ENCODE data around the gene GLS. TPM values are rescaled to one million over a fixed set of nuclear protein-coding genes. Genes with fewer than 3 reads are reported as not detected.
A peak's percentile ranks its signal among the peaks of the same experiment; 100 is the strongest.

GLS gene
- total and polyA plus RNA-seq, 11 donors: 19.1 to 94.5 (median 47.6) TPM

DNA sequence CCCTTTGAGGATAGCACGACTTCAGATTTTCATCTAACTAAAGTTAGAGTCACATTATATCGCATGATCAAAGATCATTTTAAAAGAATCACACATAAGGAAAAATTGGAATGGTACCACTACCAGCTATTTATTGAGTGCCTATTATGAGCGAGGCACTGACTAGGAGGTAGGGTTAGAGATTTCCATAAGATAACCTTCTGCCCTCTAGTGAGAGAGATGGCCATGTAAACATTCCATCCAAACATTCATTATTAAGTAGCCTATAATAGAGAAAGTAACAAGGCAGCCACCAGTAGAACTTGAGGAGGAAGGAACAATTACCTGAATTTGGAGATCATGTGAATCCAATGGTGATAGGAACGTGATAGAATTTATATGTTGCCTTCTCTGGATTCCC lies 25.4 kb upstream of the GLS start:
- peaks cover 0 to 25% (median 9%) of the 10 kb centered on the region in 12 donors for H3K4me1 ChIP-seq
- no peak overlapping the region for H3K27ac ChIP-seq
- intact Hi-C loops (cut with DNase I): loop anchor here in 3 of 10 donors (10.0 kb wide), 2 partner anchors 120 to 170 kb away; no protein-coding TSS in a partner anchor
- H3K36me3 ChIP-seq: no peaks in the 10 kb centered on the region
- TF ChIP-seq, protein P1, sequence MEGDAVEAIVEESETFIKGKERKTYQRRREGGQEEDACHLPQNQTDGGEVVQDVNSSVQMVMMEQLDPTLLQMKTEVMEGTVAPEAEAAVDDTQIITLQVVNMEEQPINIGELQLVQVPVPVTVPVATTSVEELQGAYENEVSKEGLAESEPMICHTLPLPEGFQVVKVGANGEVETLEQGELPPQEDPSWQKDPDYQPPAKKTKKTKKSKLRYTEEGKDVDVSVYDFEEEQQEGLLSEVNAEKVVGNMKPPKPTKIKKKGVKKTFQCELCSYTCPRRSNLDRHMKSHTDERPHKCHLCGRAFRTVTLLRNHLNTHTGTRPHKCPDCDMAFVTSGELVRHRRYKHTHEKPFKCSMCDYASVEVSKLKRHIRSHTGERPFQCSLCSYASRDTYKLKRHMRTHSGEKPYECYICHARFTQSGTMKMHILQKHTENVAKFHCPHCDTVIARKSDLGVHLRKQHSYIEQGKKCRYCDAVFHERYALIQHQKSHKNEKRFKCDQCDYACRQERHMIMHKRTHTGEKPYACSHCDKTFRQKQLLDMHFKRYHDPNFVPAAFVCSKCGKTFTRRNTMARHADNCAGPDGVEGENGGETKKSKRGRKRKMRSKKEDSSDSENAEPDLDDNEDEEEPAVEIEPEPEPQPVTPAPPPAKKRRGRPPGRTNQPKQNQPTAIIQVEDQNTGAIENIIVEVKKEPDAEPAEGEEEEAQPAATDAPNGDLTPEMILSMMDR (IDR thresholded peaks at IDR 0.05): no peak
- no peak for TF ChIP-seq POLR2A (IDR thresholded peaks at IDR 0.05)
- no peaks in the 10 kb centered on the region for H3K27me3 ChIP-seq
- WGBS, 4 donors: 91 to 97% (median 95%) methylated on average over 4 of the region's 4 CpGs
- no peak for ATAC-seq
- H3K4me3 ChIP-seq: no peak overlapping the region
- DNase-seq: no peak
- H3K9me3 ChIP-seq: no peaks in the 10 kb centered on the region

GRCh38 chr2:190856985-190857384 lies 23.6 kb upstream of the GLS start:
- TF ChIP-seq, protein P1 (IDR thresholded peaks at IDR 0.05): no peak
- no peak for TF ChIP-seq POLR2A (IDR thresholded peaks at IDR 0.05)
- Histone ChIP-seq H3K36me3 (no peaks in the 10 kb centered on the region), H3K27ac (no peak overlapping the region), H3K9me3 (no peaks in the 10 kb centered on the region), H3K4me1 (peaks cover 0 to 24% (median 9%) of the 10 kb centered on the region in 12 donors), H3K4me3 (no peak overlapping the region), H3K27me3 (no peaks in the 10 kb centered on the region)
- ATAC-seq (no peak), DNase-seq (no peak)
- WGBS, 4 donors: 97 to 100% (median 98%) methylated on average over 1 of the region's 1 CpG
- intact Hi-C loops (cut with DNase I): loop anchor here in 3 of 10 donors (10.0 kb wide), 2 partner anchors 118 to 168 kb away; no protein-coding TSS in a partner anchor

GRCh38 chr2:190858817-190859216 lies 21.8 kb upstream of the GLS start:
- no peaks in the 10 kb centered on the region for H3K36me3 ChIP-seq
- H3K27ac ChIP-seq: peak overlapping the region in 1 of 12 donors; percentile 3
- 69 to 77% (median 73%) methylated on average over 6 of the region's 6 CpGs for WGBS, 4 donors
- no peaks in the 10 kb centered on the region for H3K27me3 ChIP-seq
- H3K4me1 ChIP-seq: peaks cover 0 to 24% (median 12%) of the 10 kb centered on the region in 12 donors
- DNase-seq: no peak
- H3K9me3 ChIP-seq: no peaks in the 10 kb centered on the region
- TF ChIP-seq, protein P1 (IDR thresholded peaks at IDR 0.05): no peak
- TF ChIP-seq POLR2A (IDR thresholded peaks at IDR 0.05): no peak
- intact Hi-C loops (cut with DNase I): loop anchor here in 3 of 10 donors (10.0 kb wide), 2 partner anchors 116 to 166 kb away; no protein-coding TSS in a partner anchor
- H3K4me3 ChIP-seq: no peak overlapping the region
- ATAC-seq: peak in 1 of 4 donors; percentile 43

- H3K36me3 ChIP-seq: no peaks in the 10 kb centered on the region
- H3K27me3 ChIP-seq: no peaks in the 10 kb centered on the region
- peaks cover 0 to 28% (median 8%) of the 10 kb centered on the region in 12 donors for H3K4me1 ChIP-seq
- TF ChIP-seq, protein P1 (IDR thresholded peaks at IDR 0.05): no peak
- TF ChIP-seq POLR2A (IDR thresholded peaks at IDR 0.05): no peak
- 70 to 79% (median 74%) methylated on average over 6 of the region's 6 CpGs for WGBS, 4 donors
- H3K9me3 ChIP-seq: no peaks in the 10 kb centered on the region
- DNase-seq (no peak), ATAC-seq (peak in 1 of 4 donors; percentile 36)
- peak overlapping the region in 1 of 12 donors; percentile 3 for H3K27ac ChIP-seq
- intact Hi-C loops (cut with DNase I): loop anchor here in 4 of 10 donors (5.0 to 10.0 kb wide), 3 partner anchors 115 to 165 kb away; no protein-coding TSS in a partner anchor
- no peak overlapping the region for H3K4me3 ChIP-seq
Observed at GRCh38 chr2:190859347-190860297, 21.0 kb upstream of the GLS start.

Measured in heart left ventricle (tissue), 16 donors.